HG03469 (cell line): ENCODE results near the gene SGTB.
"Not testable (repeated sequence)": the region's sequence is repeated elsewhere in the genome, so short reads cannot be mapped to it uniquely, and the experiment has no call there.

ENCODE experiments used
- ATAC-seq: cut with Tn5 transposase; IDR thresholded peaks from one replicate; pipeline ENCODE4 v1.9.1; 2021; ENCODE audit warnings: mild to moderate bottlenecking, moderate library complexity, moderate number of reproducible peaks; ENCODE audit not compliant: unreplicated experiment

SGTB gene

GRCh38 chr5:65734921-65735320 lies 13.0 kb upstream of the SGTB start:
- no peak for ATAC-seq

- ATAC-seq, result not testable (repeated sequence)
Observed at GRCh38 chr5:65734196-65734775, 12.4 kb upstream of the SGTB start.

- not testable (repeated sequence) for ATAC-seq
Observed at GRCh38 chr5:65732046-65732445, 10.1 kb upstream of the SGTB start.

GRCh38 chr5:65730910-65731309 lies 9.0 kb upstream of the SGTB start:
- ATAC-seq, result no peak

- ATAC-seq, result no peak
Observed at GRCh38 chr5:65728218-65728617, 6.3 kb upstream of the SGTB start.

- ATAC-seq, result no peak
Observed at GRCh38 chr5:65727491-65728156, 5.7 kb upstream of the SGTB start.

- ATAC-seq, result no peak
Observed at GRCh38 chr5:65722575-65723403, 880 bp upstream of the SGTB start.

- ATAC-seq, result peak; percentile 32
Observed at GRCh38 chr5:65721050-65721719, 724 bp downstream of the SGTB start.

- ATAC-seq, result no peak
Observed at GRCh38 chr5:65718576-65719310, 3.2 kb downstream of the SGTB start.

- no peak for ATAC-seq
Observed at GRCh38 chr5:65708145-65708544, 13.8 kb downstream of the SGTB start.

- no peak for ATAC-seq
Observed at GRCh38 chr5:65707663-65708062, 14.2 kb downstream of the SGTB start.

GRCh38 chr5:65704621-65705239 lies 17.2 kb downstream of the SGTB start:
- ATAC-seq, result no peak

GRCh38 chr5:65702036-65702435 lies 19.9 kb downstream of the SGTB start:
- no peak for ATAC-seq

- ATAC-seq, result peak; percentile 50
Observed at GRCh38 chr5:65699338-65699737, 22.6 kb downstream of the SGTB start.

GRCh38 chr5:65696892-65697291 lies 25.0 kb downstream of the SGTB start:
- ATAC-seq, result no peak

GRCh38 chr5:65695896-65696295 lies 26.0 kb downstream of the SGTB start:
- ATAC-seq, result no peak

- no peak for ATAC-seq
Observed at GRCh38 chr5:65695162-65695755, 26.6 kb downstream of the SGTB start.

GRCh38 chr5:65693121-65693520 lies 28.8 kb downstream of the SGTB start:
- ATAC-seq, result no peak

GRCh38 chr5:65682148-65682547 lies 39.8 kb downstream of the SGTB start:
- ATAC-seq, result no peak

- not testable (repeated sequence) for ATAC-seq
Observed at GRCh38 chr5:65676056-65676455, 45.9 kb downstream of the SGTB start.
